ENCODE measurements around the gene LRRC27. TPM values are rescaled to one million over a fixed set of nuclear protein-coding genes. Genes with fewer than 3 reads are reported as not detected.

LRRC27 gene
- total RNA-seq, 2 experiments from 2014 or later, result 13.0 to 17.3 TPM

GRCh38 chr10:132332433-132332754 is 401 bp downstream of the LRRC27 start:
- Histone ChIP-seq H3K9me3 (ENCODE audit: low read length) (no peaks in the 10 kb centered on the region), H2AFZ (ENCODE audit: low read length) (peak overlapping the region; percentile 65; the same call in 1 of the 2 replicates), H3K4me3 (ENCODE audit: low read depth, low read length, poor library complexity, severe bottlenecking) (peak overlapping the region; percentile 85), H3K79me2 (ENCODE audit: insufficient read depth, low read depth, low read length) (peaks cover 41% of the 10 kb centered on the region), H3K36me3 (ENCODE audit: insufficient read depth, low read length) (peaks cover 40% of the 10 kb centered on the region), H4K20me1 (ENCODE audit: insufficient read depth, low read length) (peaks cover 9% of the 10 kb centered on the region), H3K4me1 (ENCODE audit: insufficient read depth, low read length, poor library complexity, severe bottlenecking) (peaks cover 60% of the 10 kb centered on the region), H3K27ac (ENCODE audit: low read depth, low read length, poor library complexity, severe bottlenecking) (peak overlapping the region; percentile 76), H3K9me2 (ENCODE audit: insufficient read depth, low read length) (no peaks in the 10 kb centered on the region), H3K4me2 (ENCODE audit: low read length) (peak overlapping the region; percentile 90)
- peak; percentile 72 for DNase-seq (ENCODE audit: low spot score)
- no TSS peak for BruUV-seq (replicated peaks)
- no peak for TF ChIP-seq EZH2phosphoT487 (IDR thresholded peaks at IDR 0.05; ENCODE audit: borderline replicate concordance, low read depth, low read length)
- no peak for TF ChIP-seq CTCF (conservative IDR thresholded peaks at IDR 0.05; ENCODE audit: low read length)
- ChIA-PET CTCF (ENCODE audit: unreplicated experiment) (no interaction called here), POLR2A (no interaction called here)
- intact Hi-C loops (cut with micrococcal nuclease; ENCODE audit: unreplicated experiment), result loop anchor here (5.0 kb wide), 2 partner anchors 170 to 430 kb away; partner anchors contain the start of gene PPP2R2D

- Histone ChIP-seq H3K36me3 (ENCODE audit: insufficient read depth, low read length) (peaks cover 31% of the 10 kb centered on the region), H3K4me2 (ENCODE audit: low read length) (peak overlapping the region; percentile 90), H3K27ac (ENCODE audit: low read depth, low read length, poor library complexity, severe bottlenecking) (no peak overlapping the region), H3K9me3 (ENCODE audit: low read length) (no peaks in the 10 kb centered on the region), H3K4me1 (ENCODE audit: insufficient read depth, low read length, poor library complexity, severe bottlenecking) (peaks cover 60% of the 10 kb centered on the region), H2AFZ (ENCODE audit: low read length) (no peak overlapping the region), H4K20me1 (ENCODE audit: insufficient read depth, low read length) (peaks cover 9% of the 10 kb centered on the region), H3K4me3 (ENCODE audit: low read depth, low read length, poor library complexity, severe bottlenecking) (no peak overlapping the region), H3K9me2 (ENCODE audit: insufficient read depth, low read length) (no peaks in the 10 kb centered on the region), H3K79me2 (ENCODE audit: insufficient read depth, low read depth, low read length) (peaks cover 31% of the 10 kb centered on the region)
- POLR2A ChIA-PET, result interaction anchor here (0.6 to 0.7 kb wide), 5 partner anchors 8 to 1023 kb away, joined by 3 to 5 read pairs (median 4); no protein-coding TSS in a partner anchor
- no peak for DNase-seq (ENCODE audit: low spot score)
- no peak for TF ChIP-seq EZH2phosphoT487 (IDR thresholded peaks at IDR 0.05; ENCODE audit: borderline replicate concordance, low read depth, low read length)
- no peak for TF ChIP-seq CTCF (conservative IDR thresholded peaks at IDR 0.05; ENCODE audit: low read length)
- no TSS peak for BruUV-seq (replicated peaks)
- CTCF ChIA-PET (ENCODE audit: unreplicated experiment), result interaction anchor here (0.6 kb wide), 1 partner anchor 166 kb away, joined by 4 read pairs; no protein-coding TSS in a partner anchor
- intact Hi-C loops (cut with micrococcal nuclease; ENCODE audit: unreplicated experiment), result loop anchor here (5.0 kb wide), 2 partner anchors 171 to 431 kb away; partner anchors contain the start of gene PPP2R2D
Measured at GRCh38 chr10:132333386-132333785, 1.4 kb downstream of the LRRC27 start.

DNA sequence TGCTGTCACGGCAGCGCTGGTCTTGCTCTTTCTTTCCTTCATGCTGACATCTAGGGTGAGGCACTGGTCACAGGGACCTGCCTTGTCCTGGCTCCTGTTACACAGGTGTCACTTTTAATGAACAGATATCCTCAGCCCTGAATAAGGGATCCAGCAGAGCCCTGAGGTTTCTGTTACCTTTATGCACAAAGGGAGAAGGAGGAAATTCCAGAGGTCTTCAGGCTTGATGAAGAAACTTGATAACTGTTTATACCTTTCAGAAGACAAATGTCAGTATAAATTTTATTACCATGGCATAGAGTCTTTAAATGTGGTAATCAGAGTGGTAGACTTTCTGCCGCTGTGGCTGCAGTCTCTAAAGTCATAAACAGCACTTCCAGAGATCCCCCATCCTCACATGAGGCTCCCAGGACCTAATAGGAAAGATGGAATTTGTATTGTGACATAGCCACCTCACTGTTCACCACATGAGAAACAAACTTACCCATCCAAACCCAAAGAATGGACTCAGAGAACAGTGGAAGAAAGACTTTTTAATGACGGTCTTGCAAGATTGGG is 2.7 kb downstream of the LRRC27 start:
- H4K20me1 ChIP-seq (ENCODE audit: insufficient read depth, low read length), result peaks cover 9% of the 10 kb centered on the region
- H3K4me3 ChIP-seq (ENCODE audit: low read depth, low read length, poor library complexity, severe bottlenecking), result peak overlapping the region; percentile 40
- no peaks in the 10 kb centered on the region for H3K9me3 ChIP-seq (ENCODE audit: low read length)
- TF ChIP-seq CTCF (conservative IDR thresholded peaks at IDR 0.05; ENCODE audit: low read length), result no peak
- no peak for TF ChIP-seq EZH2phosphoT487 (IDR thresholded peaks at IDR 0.05; ENCODE audit: borderline replicate concordance, low read depth, low read length)
- POLR2A ChIA-PET, result no interaction called here
- no TSS peak for BruUV-seq (replicated peaks)
- no peaks in the 10 kb centered on the region for H3K9me2 ChIP-seq (ENCODE audit: insufficient read depth, low read length)
- CTCF ChIA-PET (ENCODE audit: unreplicated experiment), result no interaction called here
- H3K27ac ChIP-seq (ENCODE audit: low read depth, low read length, poor library complexity, severe bottlenecking), result no peak overlapping the region
- peaks cover 21% of the 10 kb centered on the region for H3K36me3 ChIP-seq (ENCODE audit: insufficient read depth, low read length)
- peaks cover 18% of the 10 kb centered on the region for H3K79me2 ChIP-seq (ENCODE audit: insufficient read depth, low read depth, low read length)
- peaks cover 47% of the 10 kb centered on the region for H3K4me1 ChIP-seq (ENCODE audit: insufficient read depth, low read length, poor library complexity, severe bottlenecking)
- no peak for DNase-seq (ENCODE audit: low spot score)
- peak overlapping the region; percentile 14 for H3K4me2 ChIP-seq (ENCODE audit: low read length)
- H2AFZ ChIP-seq (ENCODE audit: low read length), result 0 out of 2 replicates have a peak overlapping the region, but pooled peaks have one; percentile 16
- intact Hi-C loops (cut with micrococcal nuclease; ENCODE audit: unreplicated experiment), result loop anchor here (5.0 kb wide), 2 partner anchors 172 to 432 kb away; partner anchors contain the start of gene PPP2R2D
